G401 (cell line): ENCODE data around the gene CCNG1. TPM values are rescaled to one million over a fixed set of nuclear protein-coding genes. Genes with fewer than 3 reads are reported as not detected.
"Not testable (repeated sequence)": the region's sequence is repeated elsewhere in the genome, so short reads cannot be mapped to it uniquely, and the experiment has no call there.

Experiments used
- DNase-seq: peaks from one replicate; pipeline ENCODE4 v3.0.0-alpha.2; 2015; ENCODE audit warnings: low spot score
- in situ Hi-C: cut with HindIII; loops from 2 replicates; pipeline ENCODE4 v1.10.0; 2016; ENCODE audit warnings: low sequenced_read_pairs, mixed read lengths
- total RNA-seq: library from RNA; depleted of rRNA; stranded (reverse); fragments of >200 nt; shearing (Covaris generic); gene quantifications from 2 replicates; pipeline ENCODE4 v1.2.3, GENCODE V29; 2014; rRNA removed

CCNG1 gene, protein sequence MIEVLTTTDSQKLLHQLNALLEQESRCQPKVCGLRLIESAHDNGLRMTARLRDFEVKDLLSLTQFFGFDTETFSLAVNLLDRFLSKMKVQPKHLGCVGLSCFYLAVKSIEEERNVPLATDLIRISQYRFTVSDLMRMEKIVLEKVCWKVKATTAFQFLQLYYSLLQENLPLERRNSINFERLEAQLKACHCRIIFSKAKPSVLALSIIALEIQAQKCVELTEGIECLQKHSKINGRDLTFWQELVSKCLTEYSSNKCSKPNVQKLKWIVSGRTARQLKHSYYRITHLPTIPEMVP
- total RNA-seq = 422 and 554 TPM in 2 replicates

DNA sequence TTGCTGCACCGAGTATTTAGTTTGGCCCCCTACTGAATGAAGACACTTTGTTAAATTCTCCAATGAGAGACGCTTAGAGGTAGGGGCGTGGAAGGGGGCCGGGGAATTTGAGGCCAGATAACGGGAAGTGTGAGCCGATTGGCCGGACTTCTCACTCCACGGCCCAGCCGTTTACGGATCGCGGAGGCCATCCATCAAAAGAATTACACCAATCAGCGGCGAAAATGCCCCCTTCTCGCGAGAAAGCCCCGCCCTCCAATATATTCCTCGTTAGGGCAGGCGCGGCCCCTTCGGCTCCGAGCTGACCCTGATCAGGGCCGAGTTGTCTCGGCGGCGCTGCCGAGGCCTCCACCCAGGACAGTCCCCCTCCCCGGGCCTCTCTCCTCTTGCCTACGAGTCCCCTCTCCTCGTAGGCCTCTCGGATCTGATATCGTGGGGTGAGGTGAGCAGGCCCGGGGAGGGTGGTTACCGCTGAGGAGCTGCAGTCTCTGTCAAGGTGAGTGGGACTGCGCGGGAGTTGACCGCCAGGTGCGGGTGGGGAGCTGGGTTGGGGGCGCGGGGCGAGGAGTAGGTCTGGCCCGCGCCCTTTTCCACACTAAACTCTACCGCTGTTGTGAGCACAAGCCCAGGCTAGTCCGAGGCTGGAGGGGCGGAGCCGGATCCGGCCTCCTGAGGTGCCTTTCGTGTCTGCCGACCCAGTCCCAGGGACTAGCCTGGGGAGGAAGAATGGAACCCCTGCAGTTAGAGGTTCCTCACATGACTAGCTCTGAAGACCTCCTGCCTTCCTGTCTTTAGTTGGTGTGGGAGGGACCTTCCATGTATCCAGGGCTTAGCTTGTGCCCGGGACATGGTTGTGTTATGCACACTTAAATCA, at the start of gene CCNG1:
Gene CCNG1, plus strand, starts transcription at position 287 of the 874 bp plus-strand sequence. CDS start 1,662 bp downstream, outside the sequence.
- in situ Hi-C loops = no loop called here
- DNase-seq = peak; percentile 99

DNA sequence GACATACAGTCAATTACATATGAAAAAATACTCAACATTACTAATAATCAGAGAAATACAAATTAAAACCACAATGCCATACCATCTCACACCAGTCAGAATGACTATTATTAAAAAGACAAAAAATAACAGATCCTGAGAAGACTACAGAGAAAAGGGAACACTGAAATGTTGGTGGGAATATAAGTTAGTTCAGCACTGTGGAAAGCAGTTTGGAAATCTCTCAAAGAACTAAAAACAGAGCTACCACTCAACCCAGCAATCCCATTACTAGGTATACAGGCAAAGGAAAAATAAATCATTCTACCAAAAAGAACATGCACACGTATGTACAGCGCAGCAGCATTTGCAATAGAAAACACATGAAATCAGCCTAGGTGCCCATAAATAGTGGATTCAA, 41.6 kb upstream of the CCNG1 start:
- DNase-seq = no peak
- in situ Hi-C loops = no loop called here

DNA sequence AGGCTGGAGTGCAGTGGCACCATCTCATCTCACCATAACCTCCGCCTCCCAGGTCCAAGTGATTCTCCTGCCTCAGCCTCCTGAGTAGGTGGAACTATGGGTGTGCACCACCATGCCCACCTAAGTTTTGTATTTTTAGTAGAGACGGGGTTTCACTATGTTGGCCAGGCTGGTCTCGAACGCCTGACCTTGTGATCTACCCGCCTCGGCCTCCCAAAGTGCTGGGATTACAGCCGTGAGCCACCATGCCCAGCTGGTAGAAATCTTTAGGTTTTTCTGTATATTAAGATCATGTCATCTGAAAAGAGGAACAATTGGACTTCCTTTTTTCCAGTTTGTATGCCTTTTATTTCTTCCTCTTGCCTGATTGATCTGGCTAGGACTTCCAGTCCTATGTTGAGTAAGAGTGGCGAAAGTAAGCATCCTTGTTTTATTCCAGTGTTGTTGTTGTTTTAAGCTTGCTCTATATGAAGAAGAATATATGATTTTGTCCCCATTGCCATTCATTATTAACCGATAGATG, 40.5 kb upstream of the CCNG1 start:
- in situ Hi-C loops, DNase-seq: not testable (repeated sequence)

DNA sequence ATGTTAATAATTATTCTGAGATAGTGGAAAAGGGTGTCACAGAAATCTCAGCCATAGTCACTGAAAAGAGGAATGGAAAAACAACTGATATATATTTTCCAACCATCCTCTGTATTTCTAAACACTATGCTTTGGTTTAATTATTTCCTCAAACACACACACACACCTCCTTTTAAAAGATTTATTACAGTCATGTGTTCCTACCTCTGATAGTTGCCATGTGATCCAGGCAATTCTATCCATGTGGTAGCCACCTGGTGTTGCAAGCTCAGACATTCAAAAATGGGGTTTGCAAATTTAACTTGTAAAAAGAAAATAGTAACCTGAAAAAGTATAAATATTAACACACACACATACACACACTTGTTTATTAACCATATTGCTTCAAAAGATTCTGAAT, 40.0 kb upstream of the CCNG1 start:
- DNase-seq = no peak
- in situ Hi-C loops = no loop called here

DNA sequence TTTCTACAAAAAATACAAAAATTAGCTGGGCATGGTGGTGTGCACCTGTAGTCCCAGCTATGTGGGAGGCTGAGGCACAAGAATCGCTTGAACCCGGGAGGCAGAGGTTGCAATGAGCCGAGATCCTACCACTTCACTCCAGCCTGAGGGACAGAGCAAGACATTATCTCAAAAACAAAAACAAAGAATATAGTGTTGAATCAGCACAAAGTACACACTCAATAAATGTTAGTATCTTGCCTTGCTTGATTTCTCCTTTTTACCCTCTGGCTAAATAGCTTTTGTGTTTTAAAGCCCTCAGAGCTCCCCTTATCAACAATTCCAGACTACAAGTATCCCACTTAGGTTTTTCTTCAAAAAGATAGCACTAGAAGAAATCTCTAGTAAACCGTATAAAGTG, 37.5 kb upstream of the CCNG1 start:
- DNase-seq = no peak
- in situ Hi-C loops = no loop called here

DNA sequence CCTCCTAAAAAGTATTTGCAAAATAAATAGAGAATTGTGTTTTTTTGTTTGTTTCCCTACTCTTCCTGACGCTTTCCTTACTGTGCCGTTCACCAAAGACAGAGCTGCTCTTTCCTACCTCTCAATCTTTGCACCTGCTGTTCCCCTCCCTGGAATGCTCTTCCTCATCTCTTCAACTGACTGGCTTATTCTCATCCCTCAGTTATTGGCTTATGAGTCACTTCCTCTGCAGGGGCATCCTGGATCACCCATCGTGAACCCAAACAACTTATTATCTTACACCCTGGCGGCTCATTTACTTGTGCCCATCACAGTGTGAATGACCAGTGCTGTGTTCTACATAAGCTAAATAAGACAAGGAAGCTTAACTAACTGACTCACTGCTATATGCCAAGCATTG, 36.1 kb upstream of the CCNG1 start:
- DNase-seq = no peak
- in situ Hi-C loops = no loop called here

DNA sequence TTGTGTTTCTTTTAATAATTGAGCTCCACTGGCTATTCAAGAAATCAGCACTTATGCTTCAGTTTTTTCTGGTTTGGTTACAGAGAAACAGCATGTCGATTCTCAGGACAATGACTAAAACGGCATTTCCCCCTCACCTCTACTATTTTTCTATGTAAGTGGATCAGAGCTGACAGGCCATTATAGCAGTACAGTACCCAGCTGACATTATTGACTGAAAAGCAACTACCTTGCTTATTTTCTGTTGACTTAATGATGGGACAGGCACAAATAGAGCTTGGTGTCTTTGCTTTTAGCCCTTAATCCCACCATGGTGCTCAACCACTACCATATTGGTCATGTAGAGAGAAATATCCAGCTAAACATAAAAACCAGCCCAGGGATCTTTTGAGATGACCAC, 35.4 kb upstream of the CCNG1 start:
- DNase-seq = no peak
- in situ Hi-C loops = no loop called here

DNA sequence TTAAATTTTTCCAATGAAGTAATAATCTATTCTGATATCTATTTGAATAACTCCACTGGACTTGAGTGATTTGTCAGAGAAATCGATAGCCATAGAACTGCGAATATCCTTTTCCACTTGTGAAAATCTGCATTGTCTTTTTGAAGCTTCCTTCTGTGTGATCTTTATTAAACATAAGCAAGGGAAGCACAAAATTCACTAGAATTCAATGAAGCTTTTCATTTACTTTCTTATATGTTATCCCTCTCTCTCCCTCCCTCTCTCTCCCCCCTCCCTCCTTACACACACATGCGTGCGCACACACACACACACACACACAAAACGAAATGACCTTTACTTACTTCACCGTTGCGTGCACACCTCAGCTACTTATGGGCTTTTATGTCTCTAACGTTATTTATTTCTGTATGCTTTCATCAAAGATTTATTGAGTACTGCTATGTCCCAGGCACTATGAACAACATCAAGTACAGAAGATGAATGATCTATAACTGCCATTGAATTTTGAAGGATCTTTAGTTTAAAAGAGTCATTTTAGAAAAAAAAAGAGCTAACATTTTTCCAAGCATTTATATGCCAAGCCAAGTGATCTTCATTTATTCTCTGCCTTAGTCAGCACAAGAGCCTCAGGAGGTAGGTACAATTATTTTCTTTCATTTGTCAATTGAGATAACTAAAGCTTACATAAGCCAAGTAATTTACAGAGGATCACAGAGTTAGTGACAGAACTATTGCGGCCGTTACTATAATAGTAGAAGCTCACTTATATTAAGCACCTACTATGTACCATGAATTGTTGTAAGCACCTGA, 32.8 kb upstream of the CCNG1 start:
- in situ Hi-C loops = no loop called here
- DNase-seq = no peak

DNA sequence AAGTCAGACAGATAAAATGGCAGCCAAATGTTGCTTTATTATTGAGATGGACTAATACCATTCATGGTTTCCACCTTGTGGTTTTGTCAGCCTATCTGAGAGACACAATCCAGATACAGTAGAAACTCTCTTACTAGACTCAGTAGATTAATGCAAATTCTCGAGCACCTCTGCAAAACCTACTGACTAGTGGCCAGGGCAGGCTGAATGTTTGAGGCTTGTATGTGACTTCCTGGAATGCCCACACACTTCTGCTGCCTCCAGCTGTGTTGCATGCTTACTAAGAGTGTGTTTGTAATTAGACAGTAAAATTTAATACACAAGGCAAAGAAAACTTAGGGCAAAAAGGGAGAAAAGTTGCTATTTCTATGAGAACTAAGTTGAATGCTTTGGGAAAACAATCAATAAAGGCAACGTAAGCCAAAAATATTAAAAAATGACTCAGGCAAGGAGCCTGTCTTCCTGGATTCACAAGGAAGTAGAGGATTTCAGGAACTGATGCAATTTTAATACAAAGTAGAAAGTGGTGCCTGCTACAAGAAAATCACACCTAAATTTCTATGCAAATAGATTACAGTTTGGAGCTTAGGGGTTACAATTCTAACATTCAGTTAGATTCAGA, 30.2 kb upstream of the CCNG1 start:
- in situ Hi-C loops = no loop called here
- DNase-seq = peak; percentile 4

DNA sequence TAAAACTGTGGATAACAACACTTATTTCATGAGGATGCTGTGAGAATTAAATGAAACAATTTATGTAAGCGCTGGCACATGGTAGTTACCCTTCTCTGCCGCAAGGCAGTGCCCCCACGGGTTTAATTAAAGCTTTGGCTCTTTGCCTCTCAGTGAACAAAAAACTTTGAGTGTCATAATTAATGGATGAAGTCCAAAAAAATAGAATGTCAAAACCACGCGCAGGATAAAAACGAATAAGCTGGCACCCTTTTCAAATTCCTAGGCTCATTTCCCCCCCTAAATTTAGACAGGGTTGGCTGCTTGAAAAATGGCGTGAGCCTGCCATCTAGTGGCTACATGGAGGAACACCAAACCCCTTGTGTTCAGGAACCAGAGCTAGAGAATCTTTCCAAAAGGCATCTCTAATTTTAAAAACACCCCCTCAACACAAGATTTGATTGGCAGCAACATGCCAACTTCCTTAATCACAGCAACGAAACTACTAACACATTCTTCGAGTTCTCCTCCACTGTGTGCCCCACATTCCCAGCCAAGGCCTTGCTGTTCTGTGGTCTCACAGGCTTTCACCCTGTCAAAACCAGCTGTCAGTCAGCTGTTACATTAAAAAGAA, 29.0 kb upstream of the CCNG1 start:
- DNase-seq = peak; percentile 88
- in situ Hi-C loops = no loop called here

DNA sequence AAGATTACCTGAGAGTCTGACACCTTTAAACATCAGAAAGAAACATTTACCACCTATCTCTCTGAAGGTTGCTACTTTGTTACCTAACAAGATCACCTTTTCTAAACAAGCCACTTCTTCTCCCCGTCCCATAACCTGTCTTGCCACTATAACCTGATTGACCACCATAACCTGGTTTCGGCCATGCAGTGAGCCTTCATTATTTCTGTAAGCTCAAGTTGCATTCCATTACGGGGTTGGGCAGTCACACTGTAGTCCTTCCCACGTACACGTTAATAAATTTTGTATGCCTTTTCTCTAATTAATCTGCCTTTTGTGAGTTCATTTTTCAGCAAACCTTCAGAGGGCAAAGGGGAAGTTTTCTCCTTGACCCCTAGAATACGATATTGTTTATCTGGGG, 28.0 kb upstream of the CCNG1 start:
- in situ Hi-C loops = no loop called here
- DNase-seq = no peak

DNA sequence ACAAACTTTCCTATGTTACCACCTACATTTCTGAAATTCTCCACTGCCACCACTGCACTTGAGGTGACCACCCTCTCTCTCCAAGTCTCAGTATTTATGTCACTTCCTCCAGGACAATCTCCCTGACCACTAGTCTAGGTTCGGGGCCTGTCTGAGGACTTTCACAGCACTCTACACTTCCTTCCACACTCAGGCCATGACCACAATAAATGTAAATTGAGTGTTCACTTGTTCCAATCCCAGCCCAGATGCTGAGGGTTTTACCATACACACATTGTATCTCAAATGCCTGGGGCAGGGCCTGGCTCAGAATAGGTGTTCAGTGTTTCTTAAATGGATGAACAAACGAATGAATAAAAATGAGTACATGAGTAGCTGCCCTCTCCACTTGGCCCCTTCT, 26.9 kb upstream of the CCNG1 start:
- in situ Hi-C loops = no loop called here
- no peak for DNase-seq

DNA sequence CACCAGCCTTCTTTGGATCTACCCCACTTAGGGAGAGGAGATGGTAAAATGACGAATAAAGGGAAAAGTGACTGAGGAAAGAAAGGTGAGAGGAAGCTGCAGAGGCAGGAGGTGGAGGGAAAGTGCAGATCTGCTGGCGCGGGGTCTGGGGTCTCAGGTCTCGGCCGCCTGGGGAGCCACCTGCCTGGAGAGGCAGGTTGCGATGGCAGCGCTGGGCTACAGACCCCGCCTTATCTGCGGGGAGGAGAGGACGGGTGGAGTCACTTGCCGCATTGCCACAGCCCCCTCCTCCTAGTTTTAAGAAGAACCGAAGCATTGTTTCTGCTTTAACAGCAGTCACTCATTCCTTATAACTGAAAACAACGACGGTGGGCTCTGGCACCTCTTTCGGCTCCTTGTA, 21.7 kb upstream of the CCNG1 start:
- DNase-seq, in situ Hi-C loops: not testable (repeated sequence)

DNA sequence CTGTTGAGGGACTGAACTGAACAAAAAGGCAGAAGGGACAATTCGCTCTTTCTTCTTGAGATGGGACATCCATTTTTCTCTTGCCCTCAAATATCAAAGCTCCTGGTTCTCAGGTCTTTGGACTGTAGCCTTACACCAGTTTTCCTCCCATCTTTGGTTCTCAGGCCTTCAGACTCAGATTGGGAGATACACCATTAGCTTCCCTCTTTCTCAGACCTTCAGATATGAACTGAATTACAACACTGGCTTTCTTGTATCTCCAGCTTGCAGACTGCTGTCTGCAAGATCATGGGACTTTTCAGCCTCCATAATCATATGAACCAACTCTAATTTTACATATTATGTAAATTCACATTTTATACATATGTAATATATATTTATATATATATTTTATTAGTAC, 12.6 kb upstream of the CCNG1 start:
- in situ Hi-C loops = no loop called here
- no peak for DNase-seq

DNA sequence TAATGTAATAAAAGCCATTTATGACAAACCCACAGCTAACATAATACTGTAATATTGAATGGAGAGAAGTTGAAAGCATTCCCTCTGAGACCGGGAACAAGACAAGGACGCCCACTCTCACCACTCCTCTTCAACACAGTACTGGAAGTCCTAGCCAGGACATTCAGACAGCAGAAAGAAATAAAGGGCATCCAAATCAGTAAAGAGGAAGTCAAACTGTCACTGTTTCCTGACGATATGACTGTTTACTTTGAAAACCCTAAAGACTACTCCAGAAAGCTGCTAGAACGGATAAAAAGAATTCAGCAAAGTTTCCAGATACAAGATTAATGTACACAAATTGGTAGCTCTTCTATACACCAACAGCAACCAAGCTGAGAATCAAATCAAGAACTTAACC, 11.3 kb upstream of the CCNG1 start:
- in situ Hi-C loops, DNase-seq: not testable (repeated sequence)

DNA sequence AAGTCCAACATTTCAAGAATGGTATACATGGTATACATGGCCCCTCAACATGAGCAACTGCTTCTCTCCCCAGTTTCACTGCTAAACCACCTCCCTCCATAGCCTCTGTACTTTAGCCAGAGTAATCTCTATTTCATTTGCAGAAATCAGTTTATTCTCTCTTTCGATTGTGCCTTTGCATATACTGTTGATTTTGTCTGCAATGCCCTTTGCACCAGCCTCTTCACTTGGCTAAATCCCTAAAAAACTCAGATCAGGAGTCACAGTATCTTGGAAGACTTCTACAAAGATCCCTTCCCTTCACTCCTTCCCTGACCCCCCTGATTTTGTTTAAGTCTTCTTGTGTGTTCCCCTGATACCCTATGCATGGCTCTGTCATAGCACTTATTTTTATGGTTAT, 4.9 kb upstream of the CCNG1 start:
- no peak for DNase-seq
- in situ Hi-C loops = no loop called here

DNA sequence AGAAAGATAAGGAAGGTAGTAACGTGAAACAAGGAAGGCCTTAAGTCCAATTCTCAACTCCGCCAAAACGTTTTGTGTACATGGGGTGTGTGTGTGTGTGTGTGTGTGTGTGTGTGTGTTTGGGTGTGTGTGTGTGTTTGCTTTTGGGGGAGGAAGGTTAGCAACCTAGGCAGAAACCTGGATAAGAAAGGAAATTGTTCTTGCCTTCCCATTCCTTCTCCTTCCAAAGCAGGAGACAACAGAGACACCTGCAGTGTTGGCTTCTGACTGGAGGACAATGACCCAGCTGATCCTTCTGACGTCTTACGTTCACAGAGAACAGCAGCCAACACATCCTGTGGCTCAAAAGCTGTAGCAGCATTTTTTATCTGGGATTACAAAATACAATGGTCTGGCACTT, 4.1 kb upstream of the CCNG1 start:
- in situ Hi-C loops = no loop called here

DNA sequence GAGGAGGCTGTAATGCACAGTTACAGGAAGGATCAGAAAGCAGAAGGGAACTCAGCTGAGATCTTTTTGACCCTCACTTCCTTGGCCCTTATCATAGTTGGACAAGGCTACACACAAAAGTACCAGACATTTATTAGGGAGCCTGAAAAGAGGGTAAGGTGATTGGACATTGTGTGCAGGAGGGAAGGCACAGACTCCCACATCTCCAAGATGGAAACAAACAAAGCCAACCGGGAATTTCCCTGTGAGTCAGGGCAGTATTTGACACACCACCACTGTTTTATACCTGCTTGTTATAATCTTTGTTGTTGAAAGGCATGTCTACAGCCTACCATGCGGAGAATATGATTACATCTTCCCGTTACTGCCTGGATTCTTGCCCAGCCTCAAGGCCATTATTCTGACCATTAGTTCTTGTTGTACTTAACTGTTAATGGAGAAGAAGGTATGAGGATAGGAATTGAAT, 3.0 kb upstream of the CCNG1 start:
- in situ Hi-C loops = no loop called here

More for the DNA sequence above, 4.1 kb upstream of the CCNG1 start:
- DNase-seq = no peak

DNA sequence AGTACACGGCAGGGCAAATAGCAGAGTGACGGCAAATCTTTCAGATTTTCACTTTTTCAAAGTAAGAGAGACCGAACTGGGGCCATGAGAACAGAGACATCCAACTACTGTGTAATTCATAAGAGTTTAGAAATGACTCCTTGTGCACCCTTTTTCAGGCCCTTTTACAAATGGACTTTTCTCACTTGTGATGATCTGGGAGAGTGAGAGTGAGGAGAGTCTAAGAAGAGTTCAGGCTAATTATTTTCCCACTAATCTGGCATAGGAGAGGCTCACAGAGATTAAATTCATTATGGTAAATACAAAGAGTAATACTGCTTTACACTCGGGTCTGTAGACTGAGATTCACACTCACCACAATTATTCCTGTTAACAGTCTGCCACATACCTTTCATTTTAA, 880 bp upstream of the CCNG1 start:
- in situ Hi-C loops = no loop called here
- DNase-seq = no peak

More for the DNA sequence above, 3.0 kb upstream of the CCNG1 start:
- DNase-seq = no peak
